GM18502 (cell line): ENCODE data around the gene TRIM49B.
"Not testable (repeated sequence)": the region's sequence is repeated elsewhere in the genome, so short reads cannot be mapped to it uniquely, and the experiment has no call there.

Experiments used
- ATAC-seq: cut with Tn5 transposase; IDR thresholded peaks from one replicate; pipeline ENCODE4 v1.9.1; 2021; ENCODE audit warnings: mild to moderate bottlenecking; ENCODE audit not compliant: unreplicated experiment, poor library complexity

The TRIM49B gene

GRCh38 chr11:49028523-49028922 lies at the start of gene TRIM49B:
TRIM49B (plus strand) TSS chr11:49028823; CDS start chr11:49031600, 2,777 bp downstream.
- ATAC-seq: not testable (repeated sequence)

- not testable (repeated sequence) for ATAC-seq
These were observed 44.8 kb upstream of the TRIM49B start, which contains the start of gene TRIM51G for GRCh38 chr11:48983785-48984184. TRIM51G (minus strand) TSS chr11:48983885; CDS start chr11:48981695, 2,190 bp downstream.

GRCh38 chr11:49048229-49048628 lies 19.6 kb downstream of the TRIM49B start:
- ATAC-seq: not testable (repeated sequence)

- not testable (repeated sequence) for ATAC-seq
These were observed 21.2 kb downstream of the TRIM49B start for GRCh38 chr11:49049821-49050220.

GRCh38 chr11:49059012-49059411 lies 30.4 kb downstream of the TRIM49B start, which contains the start of gene TRIM64C:
TRIM64C (minus strand) TSS chr11:49059112; CDS start chr11:49059112, 0 bp downstream.
- not testable (repeated sequence) for ATAC-seq

- not testable (repeated sequence) for ATAC-seq
These were observed 41.3 kb downstream of the TRIM49B start for GRCh38 chr11:49069897-49070296.
